ENCODE measurements around the gene BTBD10. TPM values are rescaled to one million over a fixed set of nuclear protein-coding genes. Genes with fewer than 3 reads are reported as not detected.

BTBD10 gene
- total RNA-seq, 2 experiments from 2014 or later: 23.0 to 23.7 TPM

GRCh38 chr11:13433437-13433836 lies 29.6 kb downstream of the BTBD10 start:
- DNase-seq (ENCODE audit: low spot score): no peak
- H3K9me2 ChIP-seq (ENCODE audit: insufficient read depth, low read length): no peaks in the 10 kb centered on the region
- H3K9me3 ChIP-seq (ENCODE audit: low read length): peaks cover 5% of the 10 kb centered on the region; the same call in 1 of the 2 replicates
- H4K20me1 ChIP-seq (ENCODE audit: insufficient read depth, low read length): no peaks in the 10 kb centered on the region
- BruUV-seq (replicated peaks): no TSS peak
- CTCF ChIA-PET (ENCODE audit: unreplicated experiment): no interaction called here
- intact Hi-C loops (cut with micrococcal nuclease; ENCODE audit: unreplicated experiment): no loop called here
- no peaks in the 10 kb centered on the region for H3K36me3 ChIP-seq (ENCODE audit: insufficient read depth, low read length)
- no peaks in the 10 kb centered on the region for H3K4me1 ChIP-seq (ENCODE audit: insufficient read depth, low read length, poor library complexity, severe bottlenecking)
- no peak for TF ChIP-seq EZH2phosphoT487 (IDR thresholded peaks at IDR 0.05; ENCODE audit: borderline replicate concordance, low read depth, low read length)
- TF ChIP-seq CTCF (conservative IDR thresholded peaks at IDR 0.05; ENCODE audit: low read length): no peak
- no peak overlapping the region for H3K27ac ChIP-seq (ENCODE audit: low read depth, low read length, poor library complexity, severe bottlenecking)
- H3K4me2 ChIP-seq (ENCODE audit: low read length): no peak overlapping the region
- POLR2A ChIA-PET: interaction anchor here (0.6 kb wide), 1 partner anchor 1579 kb away, joined by 3 read pairs; no protein-coding TSS in a partner anchor
- H3K79me2 ChIP-seq (ENCODE audit: insufficient read depth, low read depth, low read length): no peaks in the 10 kb centered on the region
- H2AFZ ChIP-seq (ENCODE audit: low read length): no peak overlapping the region
- H3K4me3 ChIP-seq (ENCODE audit: low read depth, low read length, poor library complexity, severe bottlenecking): no peak overlapping the region

- Histone ChIP-seq H3K79me2 (ENCODE audit: insufficient read depth, low read depth, low read length) (0 out of 2 replicates have a peak, but pooled peaks cover 4% of the 10 kb centered on the region), H3K9me3 (ENCODE audit: low read length) (peaks cover 16% of the 10 kb centered on the region; the same call in 1 of the 2 replicates), H3K4me2 (ENCODE audit: low read length) (no peak overlapping the region), H3K4me3 (ENCODE audit: low read depth, low read length, poor library complexity, severe bottlenecking) (no peak overlapping the region), H3K9me2 (ENCODE audit: insufficient read depth, low read length) (no peaks in the 10 kb centered on the region), H3K27ac (ENCODE audit: low read depth, low read length, poor library complexity, severe bottlenecking) (no peak overlapping the region), H3K36me3 (ENCODE audit: insufficient read depth, low read length) (no peaks in the 10 kb centered on the region), H3K4me1 (ENCODE audit: insufficient read depth, low read length, poor library complexity, severe bottlenecking) (peaks cover 6% of the 10 kb centered on the region), H4K20me1 (ENCODE audit: insufficient read depth, low read length) (no peaks in the 10 kb centered on the region), H2AFZ (ENCODE audit: low read length) (no peak overlapping the region)
- BruUV-seq (replicated peaks): no TSS peak
- no peak for DNase-seq (ENCODE audit: low spot score)
- POLR2A ChIA-PET: interaction anchor here (0.6 kb wide), 1 partner anchor 10 kb away, joined by 3 read pairs; no protein-coding TSS in a partner anchor
- intact Hi-C loops (cut with micrococcal nuclease; ENCODE audit: unreplicated experiment): no loop called here
- CTCF ChIA-PET (ENCODE audit: unreplicated experiment): no interaction called here
- TF ChIP-seq EZH2phosphoT487 (IDR thresholded peaks at IDR 0.05; ENCODE audit: borderline replicate concordance, low read depth, low read length) (no peak), CTCF (conservative IDR thresholded peaks at IDR 0.05; ENCODE audit: low read length) (no peak)
Observed at GRCh38 chr11:13429836-13430235, 33.2 kb downstream of the BTBD10 start.

GRCh38 chr11:13429288-13429687 lies 33.7 kb downstream of the BTBD10 start:
- Histone ChIP-seq H4K20me1 (ENCODE audit: insufficient read depth, low read length) (0 out of 2 replicates have a peak, but pooled peaks cover 2% of the 10 kb centered on the region), H3K4me2 (ENCODE audit: low read length) (no peak overlapping the region), H3K4me3 (ENCODE audit: low read depth, low read length, poor library complexity, severe bottlenecking) (no peak overlapping the region), H3K36me3 (ENCODE audit: insufficient read depth, low read length) (no peaks in the 10 kb centered on the region), H3K79me2 (ENCODE audit: insufficient read depth, low read depth, low read length) (0 out of 2 replicates have a peak, but pooled peaks cover 6% of the 10 kb centered on the region), H3K9me3 (ENCODE audit: low read length) (peaks cover 16% of the 10 kb centered on the region; the same call in 1 of the 2 replicates), H3K4me1 (ENCODE audit: insufficient read depth, low read length, poor library complexity, severe bottlenecking) (peaks cover 6% of the 10 kb centered on the region), H3K9me2 (ENCODE audit: insufficient read depth, low read length) (no peaks in the 10 kb centered on the region), H2AFZ (ENCODE audit: low read length) (no peak overlapping the region), H3K27ac (ENCODE audit: low read depth, low read length, poor library complexity, severe bottlenecking) (no peak overlapping the region)
- BruUV-seq (replicated peaks): no TSS peak
- ChIA-PET POLR2A (no interaction called here), CTCF (ENCODE audit: unreplicated experiment) (no interaction called here)
- intact Hi-C loops (cut with micrococcal nuclease; ENCODE audit: unreplicated experiment): no loop called here
- no peak for TF ChIP-seq CTCF (conservative IDR thresholded peaks at IDR 0.05; ENCODE audit: low read length)
- no peak for DNase-seq (ENCODE audit: low spot score)

Data from OCI-LY7 (cell line).